ENCODE measurements around the gene BRAP.

DNA sequence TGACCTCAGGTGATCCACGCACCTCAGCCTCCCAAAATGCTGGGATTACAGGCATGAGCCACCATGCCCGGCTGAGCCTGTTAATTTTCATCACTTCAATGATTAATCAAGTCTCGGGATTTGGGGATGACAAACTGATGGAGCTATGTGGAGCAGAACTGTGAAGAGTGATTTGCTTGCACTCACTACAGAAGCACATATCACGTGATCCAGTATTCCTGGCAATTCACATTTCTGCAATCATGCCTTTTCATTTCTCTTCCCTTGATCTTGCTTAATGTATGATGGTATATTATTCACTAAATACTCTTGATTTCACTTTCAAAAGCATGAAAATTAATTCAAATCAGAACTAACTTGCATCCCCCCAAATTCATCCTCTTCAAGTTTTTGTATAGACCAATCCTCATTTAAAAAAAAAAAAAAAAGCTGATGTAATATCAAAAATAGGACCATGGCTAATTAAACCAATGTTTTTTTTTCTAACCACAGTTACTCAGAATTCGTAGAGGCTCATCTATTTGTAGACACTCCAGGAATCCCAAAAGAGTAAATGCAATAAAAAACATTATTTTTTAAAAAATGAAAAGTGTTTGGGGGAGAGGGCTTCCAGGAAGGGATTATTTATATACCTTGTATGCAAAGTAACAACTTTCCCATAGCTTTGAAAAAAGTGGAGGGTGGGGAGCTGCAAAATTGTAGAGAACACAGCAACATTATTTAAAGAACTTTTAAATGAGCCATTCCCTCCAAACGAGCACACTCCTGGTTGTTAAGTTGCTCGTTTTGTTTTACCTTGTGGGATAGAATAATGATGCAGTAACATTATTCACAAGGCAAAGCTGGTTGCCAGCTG, 79.6 kb downstream of the BRAP start:
- TF ChIP-seq, protein P1, sequence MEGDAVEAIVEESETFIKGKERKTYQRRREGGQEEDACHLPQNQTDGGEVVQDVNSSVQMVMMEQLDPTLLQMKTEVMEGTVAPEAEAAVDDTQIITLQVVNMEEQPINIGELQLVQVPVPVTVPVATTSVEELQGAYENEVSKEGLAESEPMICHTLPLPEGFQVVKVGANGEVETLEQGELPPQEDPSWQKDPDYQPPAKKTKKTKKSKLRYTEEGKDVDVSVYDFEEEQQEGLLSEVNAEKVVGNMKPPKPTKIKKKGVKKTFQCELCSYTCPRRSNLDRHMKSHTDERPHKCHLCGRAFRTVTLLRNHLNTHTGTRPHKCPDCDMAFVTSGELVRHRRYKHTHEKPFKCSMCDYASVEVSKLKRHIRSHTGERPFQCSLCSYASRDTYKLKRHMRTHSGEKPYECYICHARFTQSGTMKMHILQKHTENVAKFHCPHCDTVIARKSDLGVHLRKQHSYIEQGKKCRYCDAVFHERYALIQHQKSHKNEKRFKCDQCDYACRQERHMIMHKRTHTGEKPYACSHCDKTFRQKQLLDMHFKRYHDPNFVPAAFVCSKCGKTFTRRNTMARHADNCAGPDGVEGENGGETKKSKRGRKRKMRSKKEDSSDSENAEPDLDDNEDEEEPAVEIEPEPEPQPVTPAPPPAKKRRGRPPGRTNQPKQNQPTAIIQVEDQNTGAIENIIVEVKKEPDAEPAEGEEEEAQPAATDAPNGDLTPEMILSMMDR (IDR thresholded peaks at IDR 0.05): no peak
- TF ChIP-seq POLR2A (IDR thresholded peaks at IDR 0.05) (no peak), POLR2AphosphoS5 (IDR thresholded peaks at IDR 0.05) (no peak)

Measured in transverse colon (tissue), 4 donors.